NCI-H345 treated with DMSO at 0.1 percent for 48 hours (cell line): ENCODE results near the gene CES2.
"Not testable (repeated sequence)": the region's sequence is repeated elsewhere in the genome, so short reads cannot be mapped to it uniquely, and the experiment has no call there.

Experiments used
- DNase-seq: peaks from one replicate; lab custom pipeline; 2025; ENCODE audit not compliant: unreplicated experiment; lab: John Stamatoyannopoulos, UW

The CES2 gene

GRCh38 chr16:66935314-66936011, at the start of gene CES2:
Gene CES2 (plus strand): TSS chr16:66935516. CDS start chr16:66935636, 120 bp downstream.
- DNase-seq = no peak

- DNase-seq = no peak
These were observed 49.0 kb upstream of the CES2 start for GRCh38 chr16:66886321-66886720.

GRCh38 chr16:66886914-66887313, 48.4 kb upstream of the CES2 start:
- DNase-seq = no peak

GRCh38 chr16:66888647-66889615, 46.4 kb upstream of the CES2 start:
- DNase-seq = no peak

- no peak for DNase-seq
These were observed 45.7 kb upstream of the CES2 start for GRCh38 chr16:66889622-66890021.

GRCh38 chr16:66890799-66891198, 44.5 kb upstream of the CES2 start:
- no peak for DNase-seq

- DNase-seq = no peak
These were observed 44.0 kb upstream of the CES2 start for GRCh38 chr16:66891360-66891759.

- no peak for DNase-seq
These were observed 43.5 kb upstream of the CES2 start for GRCh38 chr16:66891797-66892196.

GRCh38 chr16:66894055-66894454, 41.3 kb upstream of the CES2 start:
- no peak for DNase-seq

GRCh38 chr16:66894948-66895688, 40.2 kb upstream of the CES2 start:
- DNase-seq = no peak

GRCh38 chr16:66895689-66895979, 39.7 kb upstream of the CES2 start:
- DNase-seq = no peak

- no peak for DNase-seq
These were observed 39.3 kb upstream of the CES2 start for GRCh38 chr16:66895999-66896398.

GRCh38 chr16:66896682-66897081, 38.6 kb upstream of the CES2 start:
- DNase-seq = not testable (repeated sequence)

GRCh38 chr16:66898207-66898606, 37.1 kb upstream of the CES2 start:
- no peak for DNase-seq

GRCh38 chr16:66898933-66899309, 36.4 kb upstream of the CES2 start:
- DNase-seq = no peak

GRCh38 chr16:66899310-66899944, 35.9 kb upstream of the CES2 start:
- DNase-seq = no peak

- DNase-seq = no peak
These were observed 35.2 kb upstream of the CES2 start for GRCh38 chr16:66899945-66900710.

- DNase-seq = no peak
These were observed 34.4 kb upstream of the CES2 start for GRCh38 chr16:66900721-66901441.

GRCh38 chr16:66901626-66902025, 33.7 kb upstream of the CES2 start:
- no peak for DNase-seq
